Neutrophil (primary cell): ENCODE results near the gene PRUNE1.

Experiments used
- H3K27ac ChIP-seq: fragments of 200-600 bp; sonication (generic); 2 replicates; pipeline ENCODE4 v1.5.1; 2016; ENCODE audit warnings: mild to moderate bottlenecking, moderate library complexity
- H3K27me3 ChIP-seq: fragments of 200-600 bp; sonication (generic); 2 replicates; pipeline ENCODE4 v1.6.0; 2016; ENCODE audit warnings: mild to moderate bottlenecking
- H3K36me3 ChIP-seq: fragments of 200-600 bp; sonication (generic); 2 replicates; pipeline ENCODE4 v1.5.1; 2017
- H3K4me1 ChIP-seq, 2 experiments: fragments of 200-600 bp in 1 of 2; sonication (generic) in 1 of 2; 1 replicate in 1 of 2; 2 replicates in 1 of 2; pipeline versions ENCODE4 v1.5.1 to v1.6.1; 2013 to 2016; ENCODE audit warnings: low read depth in 1 of 2, low read length in 1 of 2, mild to moderate bottlenecking in 1 of 2, moderate library complexity in 1 of 2; ENCODE audit not compliant: control insufficient read depth in 1 of 2, insufficient read depth in 1 of 2
- H3K4me3 ChIP-seq, 2 experiments: fragments of 200-600 bp in 1 of 2; sonication (generic) in 1 of 2; 1 replicate in 1 of 2; 2 replicates in 1 of 2; pipeline ENCODE4 v1.5.1; 2013 to 2016; ENCODE audit warnings: low read depth in 1 of 2, low read length in 1 of 2, mild to moderate bottlenecking in 1 of 2, moderate library complexity in 1 of 2
- H3K9me3 ChIP-seq: fragments of 200-600 bp; sonication (generic); 2 replicates; pipeline ENCODE4 v1.5.1; 2016
- TF ChIP-seq, protein P1 (sequence below): fragments of 200-600 bp; sonication (generic); IDR thresholded peaks from 2 replicates; pipeline ENCODE4 v1.5.1; 2016; ENCODE audit warnings: antibody characterized with exemption

The PRUNE1 gene

DNA sequence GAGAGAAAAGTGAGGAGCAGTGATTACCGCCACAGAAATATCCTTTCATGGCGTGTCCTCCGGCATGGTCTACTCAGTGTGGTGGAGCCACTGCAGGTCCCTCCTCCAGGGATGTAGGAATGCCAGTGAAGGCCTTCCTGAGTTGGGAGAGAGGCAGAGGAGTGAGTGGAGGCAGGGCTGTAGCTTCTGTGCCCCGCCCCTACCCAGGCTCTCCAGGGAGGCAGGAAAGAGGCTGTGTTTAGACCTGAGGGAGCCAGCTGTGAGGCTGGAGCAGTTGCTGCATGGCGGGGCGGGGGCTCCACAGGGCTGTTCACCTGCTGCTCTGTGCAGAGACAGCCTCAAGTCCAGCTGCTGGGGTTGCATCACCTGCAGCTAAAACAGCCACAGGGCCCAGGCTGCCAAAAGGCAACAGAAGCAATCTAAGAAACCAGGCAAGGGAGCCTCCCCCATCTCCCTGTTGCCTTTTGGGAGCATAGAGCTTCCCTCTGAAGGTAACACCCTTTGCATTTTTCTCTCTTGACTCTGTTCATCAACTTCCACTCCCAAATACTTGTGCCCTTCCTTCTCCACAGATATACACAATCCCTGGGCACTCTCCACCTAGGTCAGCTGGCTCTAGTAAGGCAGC lies 27.0 kb upstream of the PRUNE1 start:
- TF ChIP-seq, protein P1, sequence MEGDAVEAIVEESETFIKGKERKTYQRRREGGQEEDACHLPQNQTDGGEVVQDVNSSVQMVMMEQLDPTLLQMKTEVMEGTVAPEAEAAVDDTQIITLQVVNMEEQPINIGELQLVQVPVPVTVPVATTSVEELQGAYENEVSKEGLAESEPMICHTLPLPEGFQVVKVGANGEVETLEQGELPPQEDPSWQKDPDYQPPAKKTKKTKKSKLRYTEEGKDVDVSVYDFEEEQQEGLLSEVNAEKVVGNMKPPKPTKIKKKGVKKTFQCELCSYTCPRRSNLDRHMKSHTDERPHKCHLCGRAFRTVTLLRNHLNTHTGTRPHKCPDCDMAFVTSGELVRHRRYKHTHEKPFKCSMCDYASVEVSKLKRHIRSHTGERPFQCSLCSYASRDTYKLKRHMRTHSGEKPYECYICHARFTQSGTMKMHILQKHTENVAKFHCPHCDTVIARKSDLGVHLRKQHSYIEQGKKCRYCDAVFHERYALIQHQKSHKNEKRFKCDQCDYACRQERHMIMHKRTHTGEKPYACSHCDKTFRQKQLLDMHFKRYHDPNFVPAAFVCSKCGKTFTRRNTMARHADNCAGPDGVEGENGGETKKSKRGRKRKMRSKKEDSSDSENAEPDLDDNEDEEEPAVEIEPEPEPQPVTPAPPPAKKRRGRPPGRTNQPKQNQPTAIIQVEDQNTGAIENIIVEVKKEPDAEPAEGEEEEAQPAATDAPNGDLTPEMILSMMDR: no peak
- H3K4me3 ChIP-seq: no peak overlapping the region
- H3K27me3 ChIP-seq: no peaks in the 10 kb centered on the region
- H3K9me3 ChIP-seq: no peaks in the 10 kb centered on the region
- H3K4me1 ChIP-seq: peaks cover 36 to 38% of the 10 kb centered on the region in 2 experiments
- H3K27ac ChIP-seq: no peak overlapping the region
- H3K36me3 ChIP-seq: no peaks in the 10 kb centered on the region

DNA sequence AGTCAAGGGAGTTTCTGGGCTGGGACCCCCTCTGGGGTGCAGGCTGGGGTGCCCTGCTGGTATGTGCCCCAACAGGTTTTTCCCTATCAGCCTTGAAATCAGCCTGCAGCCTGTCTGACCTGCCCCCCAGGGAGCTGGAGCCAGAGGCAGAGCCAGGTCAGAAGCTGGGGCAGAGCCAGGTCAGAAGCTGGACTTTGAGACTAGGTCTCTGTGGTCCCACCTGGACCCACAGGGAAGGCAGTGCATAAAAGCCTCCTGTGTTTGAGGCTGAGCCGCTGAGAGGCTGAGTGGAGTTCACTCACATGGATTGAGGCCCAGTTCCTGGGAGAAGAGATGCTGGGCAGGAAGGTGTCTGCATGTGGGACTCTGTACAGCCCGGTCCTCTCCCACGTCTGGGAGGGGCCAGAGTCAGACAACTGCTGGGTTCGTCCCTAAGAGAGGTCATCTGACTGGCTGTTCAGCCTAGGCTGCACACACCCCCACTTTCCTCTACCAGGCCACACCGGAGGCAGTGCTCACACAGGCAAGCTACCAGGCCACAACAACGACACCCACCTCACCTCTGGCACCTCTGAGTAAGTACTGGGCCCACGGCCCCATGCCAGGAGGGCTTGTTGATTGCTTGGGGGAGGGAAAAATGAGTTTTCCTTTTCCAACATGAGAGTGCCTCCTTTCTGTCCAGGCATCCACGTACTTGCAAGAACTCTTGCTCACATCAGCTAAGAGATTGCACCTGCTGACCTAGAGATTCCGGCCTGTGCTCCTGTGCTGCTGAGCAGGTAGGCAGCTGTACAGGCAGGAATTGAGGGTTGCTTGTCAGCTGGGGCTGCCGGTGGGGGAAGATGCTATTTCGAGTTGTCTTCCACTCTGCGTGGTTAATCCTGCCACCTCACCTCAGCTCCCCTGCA lies 26.2 kb upstream of the PRUNE1 start, which contains the start of gene ANXA9:
ANXA9 (plus strand) TSS at position 488 of the 908 bp plus-strand sequence. CDS start 814 bp downstream, outside the sequence.
- no peaks in the 10 kb centered on the region for H3K27me3 ChIP-seq
- TF ChIP-seq, protein P1: no peak
- no peaks in the 10 kb centered on the region for H3K36me3 ChIP-seq
- no peak within 1 kb of the TSS for H3K27ac ChIP-seq
- no peaks in the 10 kb centered on the region for H3K9me3 ChIP-seq
- H3K4me3 ChIP-seq: no peak within 1 kb of the TSS
- H3K4me1 ChIP-seq: peaks cover 29 to 30% of the 10 kb centered on the region in 2 experiments

DNA sequence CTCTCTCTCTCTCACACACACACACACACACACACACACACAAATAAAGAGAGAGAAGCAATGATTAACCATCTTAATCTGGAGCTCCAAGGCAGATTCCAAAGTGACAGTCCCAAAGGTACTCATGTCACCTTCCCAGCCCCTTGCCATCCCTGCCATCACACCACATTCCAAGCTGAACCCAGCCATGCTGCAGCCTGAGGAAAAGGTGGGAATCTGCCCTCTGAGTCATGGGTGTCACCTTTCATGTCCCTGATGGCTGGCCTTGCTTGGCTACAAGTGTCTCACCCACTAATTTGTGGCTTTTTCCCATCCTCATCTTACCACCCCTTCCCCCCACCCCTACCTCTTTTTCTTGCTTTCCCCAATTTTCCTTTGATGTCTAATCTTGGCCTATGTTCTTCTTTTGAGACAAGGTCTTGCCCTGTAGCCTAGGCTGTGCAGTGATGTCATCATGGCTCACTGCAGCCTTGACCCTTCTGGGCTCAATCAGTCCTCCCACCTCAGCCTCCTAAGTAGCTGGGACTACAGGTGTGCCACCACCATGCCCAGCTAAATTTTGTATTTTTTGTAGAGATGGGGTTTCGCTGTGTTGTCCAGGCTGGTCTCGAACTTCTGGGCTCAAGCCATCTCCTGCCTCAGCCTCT lies 22.9 kb upstream of the PRUNE1 start:
- H3K27ac ChIP-seq: no peak overlapping the region
- no peak overlapping the region for H3K4me3 ChIP-seq
- TF ChIP-seq, protein P1: no peak

DNA sequence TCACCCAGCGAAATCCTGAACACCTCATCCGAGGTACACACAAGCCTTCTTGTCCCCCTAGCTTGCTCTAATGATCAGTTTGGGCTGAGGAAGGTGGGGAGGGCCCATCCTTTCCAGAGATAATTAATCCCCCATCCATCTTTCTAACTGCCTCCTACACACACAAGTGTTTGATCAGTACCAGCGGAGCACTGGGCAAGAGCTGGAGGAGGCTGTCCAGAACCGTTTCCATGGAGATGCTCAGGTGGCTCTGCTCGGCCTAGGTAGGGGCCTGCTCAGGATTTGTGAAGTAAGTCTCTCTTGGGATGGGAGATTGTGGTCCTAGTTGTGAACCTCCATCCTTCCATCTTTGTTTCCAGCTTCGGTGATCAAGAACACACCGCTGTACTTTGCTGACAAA lies 20.3 kb upstream of the PRUNE1 start:
- H3K36me3 ChIP-seq: no peaks in the 10 kb centered on the region
- TF ChIP-seq, protein P1: no peak
- H3K27me3 ChIP-seq: no peaks in the 10 kb centered on the region
- no peak overlapping the region for H3K4me3 ChIP-seq
- no peaks in the 10 kb centered on the region for H3K9me3 ChIP-seq
- H3K4me1 ChIP-seq: peaks cover 0 to 4% of the 10 kb centered on the region in 2 experiments
- H3K27ac ChIP-seq: peak overlapping the region; percentile 29

More for the DNA sequence above, 22.9 kb upstream of the PRUNE1 start:
- Histone ChIP-seq H3K36me3 (no peaks in the 10 kb centered on the region), H3K27me3 (no peaks in the 10 kb centered on the region), H3K4me1 (peaks cover 0 to 4% of the 10 kb centered on the region in 2 experiments), H3K9me3 (no peaks in the 10 kb centered on the region)

DNA sequence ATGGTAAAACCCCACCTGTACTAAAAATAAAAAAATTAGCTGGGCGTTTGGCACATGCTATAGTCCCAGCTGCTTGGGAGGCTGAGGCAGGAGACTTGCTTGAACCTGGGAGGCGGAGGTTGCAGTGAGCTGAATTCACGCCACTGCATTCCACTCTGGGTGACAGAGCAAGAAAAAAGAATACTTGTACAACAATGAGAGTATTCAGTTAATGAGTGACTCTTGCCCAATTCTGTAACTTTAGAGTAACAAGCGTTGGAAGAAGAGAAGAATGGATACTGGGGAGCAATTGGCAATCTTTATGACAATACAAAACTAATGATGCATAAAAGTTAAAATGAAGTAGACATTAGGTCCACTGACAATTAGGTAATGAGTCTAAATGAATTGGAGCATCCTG lies 15.6 kb upstream of the PRUNE1 start:
- TF ChIP-seq, protein P1: no peak
- H3K27ac ChIP-seq: no peak overlapping the region
- H3K4me3 ChIP-seq: no peak overlapping the region
- H3K9me3 ChIP-seq: no peaks in the 10 kb centered on the region
- H3K36me3 ChIP-seq: peaks cover 40% of the 10 kb centered on the region
- no peaks in the 10 kb centered on the region for H3K27me3 ChIP-seq
- peaks cover 0 to 4% of the 10 kb centered on the region in 2 experiments for H3K4me1 ChIP-seq
